Body of pancreas (tissue), 4 donors: Measurements from ENCODE around the gene TYRO3.

Experiments
- POLR2A ChIP-seq, 3 donors: fragments of 450-650 bp; IDR thresholded peaks; one replicate each; pipeline ENCODE4 v1.6.1; 2016; ENCODE audit warnings: antibody characterized with exemption in 3 of 3, mild to moderate bottlenecking in 2 of 3
- TF ChIP-seq, protein P1 (sequence below), 7 experiments: fragments of 450-650 bp in 4 of 7; fragments of 200-600 bp in 3 of 7; sonication (generic) in 3 of 7; IDR thresholded peaks; one replicate each; pipeline ENCODE4 v1.5.1; 2016 to 2019; ENCODE audit warnings: antibody characterized with exemption in 7 of 7

- TF ChIP-seq, protein P1, sequence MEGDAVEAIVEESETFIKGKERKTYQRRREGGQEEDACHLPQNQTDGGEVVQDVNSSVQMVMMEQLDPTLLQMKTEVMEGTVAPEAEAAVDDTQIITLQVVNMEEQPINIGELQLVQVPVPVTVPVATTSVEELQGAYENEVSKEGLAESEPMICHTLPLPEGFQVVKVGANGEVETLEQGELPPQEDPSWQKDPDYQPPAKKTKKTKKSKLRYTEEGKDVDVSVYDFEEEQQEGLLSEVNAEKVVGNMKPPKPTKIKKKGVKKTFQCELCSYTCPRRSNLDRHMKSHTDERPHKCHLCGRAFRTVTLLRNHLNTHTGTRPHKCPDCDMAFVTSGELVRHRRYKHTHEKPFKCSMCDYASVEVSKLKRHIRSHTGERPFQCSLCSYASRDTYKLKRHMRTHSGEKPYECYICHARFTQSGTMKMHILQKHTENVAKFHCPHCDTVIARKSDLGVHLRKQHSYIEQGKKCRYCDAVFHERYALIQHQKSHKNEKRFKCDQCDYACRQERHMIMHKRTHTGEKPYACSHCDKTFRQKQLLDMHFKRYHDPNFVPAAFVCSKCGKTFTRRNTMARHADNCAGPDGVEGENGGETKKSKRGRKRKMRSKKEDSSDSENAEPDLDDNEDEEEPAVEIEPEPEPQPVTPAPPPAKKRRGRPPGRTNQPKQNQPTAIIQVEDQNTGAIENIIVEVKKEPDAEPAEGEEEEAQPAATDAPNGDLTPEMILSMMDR (IDR thresholded peaks at IDR 0.05) = no peak
- no peak for TF ChIP-seq POLR2A (IDR thresholded peaks at IDR 0.05)
Observed at GRCh38 chr15:41554343-41554742, 4.7 kb upstream of the TYRO3 start.
